Muscle of leg (tissue), 11 donors: ENCODE measurements around the gene IL22RA2. TPM values are rescaled to one million over a fixed set of nuclear protein-coding genes. Genes with fewer than 3 reads are reported as not detected.

Experiments used
- DNase-seq: peaks from one replicate; pipeline ENCODE4 v3.0.0; 2013
- H3K27ac ChIP-seq: one replicate; pipeline ENCODE4 v1.5.1; 2013; ENCODE audit warnings: mild to moderate bottlenecking, low read length, control low read depth
- H3K27me3 ChIP-seq: one replicate; pipeline ENCODE4 v1.6.1; 2013; ENCODE audit warnings: low read length; ENCODE audit not compliant: control insufficient read depth, insufficient read depth
- H3K36me3 ChIP-seq: one replicate; pipeline ENCODE4 v1.6.1; 2013; ENCODE audit warnings: low read length; ENCODE audit not compliant: control insufficient read depth, insufficient read depth
- H3K4me1 ChIP-seq: one replicate; pipeline ENCODE4 v1.6.1; 2013; ENCODE audit warnings: low read length; ENCODE audit not compliant: control insufficient read depth, insufficient read depth
- H3K4me3 ChIP-seq: one replicate; pipeline ENCODE4 v1.5.1; 2013; ENCODE audit warnings: low read length, control low read depth
- H3K9me3 ChIP-seq: replicated peaks from 2 replicates; pipeline ENCODE4 v1.6.1; 2013; ENCODE audit warnings: low read depth, low read length; ENCODE audit not compliant: control insufficient read depth
- WGBS: methylation state at CpG from one replicate; pipeline ENCODE4 v1.1.5; 2013; ENCODE audit warnings: missing lambda C conversion rate; ENCODE audit not compliant: insufficient coverage; 5-methylcytosine and 5-hydroxymethylcytosine counted together
- polyA plus RNA-seq, 8 donors: library from polyadenylated mRNA; unstranded; fragments of 120-200 nt; gene quantifications; one replicate each; pipeline versions ENCODE4 v1.2.1 to v1.2.3, GENCODE V29; 2013; ENCODE audit warnings: inconsistent platforms in 1 of 8, low replicate concordance in 1 of 8; ENCODE audit not compliant: insufficient read length in 8 of 8, insufficient read depth in 1 of 8
- total RNA-seq: library from RNA; stranded (reverse); fragments of 120-200 nt; gene quantifications from one replicate; pipeline ENCODE4 v1.2.4, GENCODE V29; 2013

IL22RA2 gene
- total and polyA plus RNA-seq, 9 donors = 0.23 TPM; not detected in 8

- no peaks in the 10 kb centered on the region for H3K27me3 ChIP-seq
- H3K9me3 ChIP-seq = no peaks in the 10 kb centered on the region
- 83% methylated on average over 1 of the region's 4 CpGs for WGBS
- peaks cover 21% of the 10 kb centered on the region for H3K36me3 ChIP-seq
- H3K4me1 ChIP-seq = no peaks in the 10 kb centered on the region
- H3K27ac ChIP-seq = no peak overlapping the region
- no peak for DNase-seq
- H3K4me3 ChIP-seq = no peak overlapping the region
Measured at GRCh38 chr6:137200288-137200687, 26.8 kb upstream of the IL22RA2 start.

GRCh38 chr6:137197684-137198645 is 24.5 kb upstream of the IL22RA2 start:
- no peak for DNase-seq
- H3K4me3 ChIP-seq = no peak overlapping the region
- H3K4me1 ChIP-seq = no peaks in the 10 kb centered on the region
- no peak overlapping the region for H3K27ac ChIP-seq
- WGBS = 97% methylated on average over 5 of the region's 11 CpGs
- no peaks in the 10 kb centered on the region for H3K9me3 ChIP-seq
- no peaks in the 10 kb centered on the region for H3K27me3 ChIP-seq
- H3K36me3 ChIP-seq = peaks cover 15% of the 10 kb centered on the region

DNA sequence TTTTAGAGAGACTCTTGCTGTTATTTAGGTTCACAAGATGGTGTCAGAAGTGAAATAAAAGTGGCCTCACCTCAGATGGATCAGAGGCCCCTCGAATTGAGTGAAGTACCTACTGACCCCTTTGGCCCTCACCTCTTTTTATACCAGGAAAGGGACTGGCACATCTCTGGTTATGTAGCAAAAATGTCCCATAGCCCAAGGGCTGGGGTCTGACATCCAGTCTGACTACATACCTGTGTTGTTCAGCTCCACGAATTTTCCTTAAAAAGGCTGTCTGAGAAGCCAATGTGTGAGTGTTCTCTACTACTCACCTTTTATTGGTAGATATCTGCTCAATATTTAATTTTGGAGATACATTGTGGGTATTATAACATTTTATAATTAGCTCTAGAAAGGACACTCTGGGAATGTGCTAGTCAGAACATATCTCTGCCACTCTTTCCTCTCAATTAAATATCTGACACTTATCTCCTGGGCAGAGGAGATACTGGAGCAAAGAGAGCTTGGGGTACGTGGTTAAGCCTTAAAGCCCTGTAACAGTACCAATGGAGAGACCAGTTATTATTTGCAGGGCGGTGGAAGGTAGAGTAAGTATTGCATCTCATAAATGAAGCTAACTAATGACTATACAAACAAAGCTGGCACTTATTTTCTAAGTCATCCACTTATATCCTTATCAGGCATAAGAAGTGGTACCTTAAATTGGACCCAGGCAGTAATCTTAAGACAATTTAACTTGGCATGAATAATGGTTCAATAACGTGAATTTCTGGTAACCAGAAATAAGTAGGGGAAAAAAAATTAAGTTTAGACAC is 20.0 kb upstream of the IL22RA2 start:
- Histone ChIP-seq H3K27me3 (no peaks in the 10 kb centered on the region), H3K4me3 (no peak overlapping the region), H3K9me3 (no peaks in the 10 kb centered on the region), H3K4me1 (no peaks in the 10 kb centered on the region), H3K36me3 (peaks cover 7% of the 10 kb centered on the region), H3K27ac (no peak overlapping the region)
- WGBS = no CpG with 5 or more reads among the region's 5 CpGs
- DNase-seq = no peak

DNA sequence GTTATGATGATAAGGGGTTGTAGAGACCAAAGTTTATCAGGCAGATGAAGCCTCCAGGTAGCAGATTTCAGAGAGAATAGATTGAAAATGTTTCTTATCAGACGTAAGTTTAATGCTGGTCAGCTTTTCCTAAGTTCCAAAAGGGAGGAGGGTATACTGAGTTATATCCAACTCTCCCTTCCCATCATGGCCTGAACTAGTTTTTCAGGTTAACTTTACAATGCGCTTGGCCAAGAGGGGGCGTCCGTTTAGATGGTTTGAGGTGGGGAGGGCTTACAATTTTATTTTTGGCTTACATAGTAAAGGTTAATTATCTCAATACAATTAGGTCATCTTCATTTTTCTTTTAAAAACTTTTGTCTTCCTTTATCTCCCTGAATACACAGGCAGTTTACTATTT is 19.4 kb upstream of the IL22RA2 start:
- H3K27ac ChIP-seq = no peak overlapping the region
- H3K36me3 ChIP-seq = peaks cover 2% of the 10 kb centered on the region
- no peak for DNase-seq
- no peaks in the 10 kb centered on the region for H3K27me3 ChIP-seq
- H3K4me3 ChIP-seq = no peak overlapping the region
- no CpG with 5 or more reads among the region's 4 CpGs for WGBS
- no peaks in the 10 kb centered on the region for H3K4me1 ChIP-seq
- peaks cover 4% of the 10 kb centered on the region for H3K9me3 ChIP-seq

DNA sequence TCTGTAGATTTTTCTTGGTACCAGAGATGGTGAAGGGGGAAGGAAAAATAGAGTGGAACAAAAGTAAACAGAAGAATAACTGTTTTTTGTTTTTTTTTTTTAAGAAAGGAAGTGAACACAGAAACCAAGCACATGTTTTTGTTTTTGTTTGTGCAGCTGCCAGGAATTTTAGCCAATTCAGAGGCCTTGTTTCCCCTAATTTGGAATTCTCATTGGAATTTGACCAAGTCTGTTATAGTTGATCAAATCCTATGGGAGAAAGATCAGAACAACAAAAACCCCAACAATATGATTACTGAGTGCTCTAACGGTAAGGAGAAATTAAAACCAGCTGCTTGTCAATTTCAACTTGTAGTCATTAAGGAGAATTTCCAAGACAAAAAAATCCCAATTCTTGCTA is 18.2 kb upstream of the IL22RA2 start:
- no CpG with 5 or more reads among the region's 1 CpG for WGBS
- Histone ChIP-seq H3K4me1 (no peaks in the 10 kb centered on the region), H3K9me3 (peaks cover 4% of the 10 kb centered on the region), H3K27ac (no peak overlapping the region), H3K4me3 (no peak overlapping the region), H3K36me3 (no peaks in the 10 kb centered on the region), H3K27me3 (no peaks in the 10 kb centered on the region)
- DNase-seq = peak; percentile 88

DNA sequence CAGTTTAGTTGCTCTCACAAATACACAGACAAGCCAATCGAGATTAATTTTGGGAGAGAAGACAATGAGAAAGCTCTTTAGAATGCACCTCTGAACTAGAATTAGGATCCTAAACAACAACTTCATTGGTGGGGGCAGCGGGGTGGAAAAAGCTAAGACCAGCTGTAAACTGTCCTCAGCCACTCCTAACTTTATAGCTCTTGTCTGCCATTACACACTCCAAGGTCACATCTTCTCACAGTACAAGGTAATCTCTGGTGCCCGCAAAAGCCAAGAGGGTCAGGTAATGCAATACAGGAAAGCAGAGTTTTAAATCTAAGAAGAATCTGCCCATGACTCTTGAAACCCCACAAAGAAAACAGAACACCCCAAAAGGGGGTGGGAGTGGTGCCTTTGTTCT is 17.8 kb upstream of the IL22RA2 start:
- WGBS = no CpG with 5 or more reads among the region's 3 CpGs
- peaks cover 6% of the 10 kb centered on the region for H3K9me3 ChIP-seq
- no peak for DNase-seq
- no peak overlapping the region for H3K4me3 ChIP-seq
- H3K27me3 ChIP-seq = no peaks in the 10 kb centered on the region
- no peak overlapping the region for H3K27ac ChIP-seq
- no peaks in the 10 kb centered on the region for H3K36me3 ChIP-seq
- H3K4me1 ChIP-seq = no peaks in the 10 kb centered on the region

- no CpG with 5 or more reads among the region's 5 CpGs for WGBS
- DNase-seq = no peak
- no peak overlapping the region for H3K27ac ChIP-seq
- no peaks in the 10 kb centered on the region for H3K36me3 ChIP-seq
- H3K27me3 ChIP-seq = no peaks in the 10 kb centered on the region
- no peak overlapping the region for H3K4me3 ChIP-seq
- H3K9me3 ChIP-seq = peaks cover 10% of the 10 kb centered on the region
- H3K4me1 ChIP-seq = no peaks in the 10 kb centered on the region
Measured at GRCh38 chr6:137190583-137191094, 17.2 kb upstream of the IL22RA2 start.

- Histone ChIP-seq H3K4me1 (no peaks in the 10 kb centered on the region), H3K4me3 (no peak overlapping the region), H3K27me3 (no peaks in the 10 kb centered on the region), H3K36me3 (no peaks in the 10 kb centered on the region), H3K9me3 (peaks cover 23% of the 10 kb centered on the region), H3K27ac (no peak overlapping the region)
- DNase-seq = no peak
- 70% methylated on average over 1 of the region's 5 CpGs for WGBS
Measured at GRCh38 chr6:137188855-137189254, 15.4 kb upstream of the IL22RA2 start.

- 100% methylated on average over 1 of the region's 3 CpGs for WGBS
- no peaks in the 10 kb centered on the region for H3K27me3 ChIP-seq
- H3K27ac ChIP-seq = no peak overlapping the region
- H3K4me3 ChIP-seq = no peak overlapping the region
- H3K36me3 ChIP-seq = no peaks in the 10 kb centered on the region
- no peaks in the 10 kb centered on the region for H3K4me1 ChIP-seq
- H3K9me3 ChIP-seq = peaks cover 45% of the 10 kb centered on the region
- no peak for DNase-seq
Measured at GRCh38 chr6:137185290-137185689, 11.8 kb upstream of the IL22RA2 start.

DNA sequence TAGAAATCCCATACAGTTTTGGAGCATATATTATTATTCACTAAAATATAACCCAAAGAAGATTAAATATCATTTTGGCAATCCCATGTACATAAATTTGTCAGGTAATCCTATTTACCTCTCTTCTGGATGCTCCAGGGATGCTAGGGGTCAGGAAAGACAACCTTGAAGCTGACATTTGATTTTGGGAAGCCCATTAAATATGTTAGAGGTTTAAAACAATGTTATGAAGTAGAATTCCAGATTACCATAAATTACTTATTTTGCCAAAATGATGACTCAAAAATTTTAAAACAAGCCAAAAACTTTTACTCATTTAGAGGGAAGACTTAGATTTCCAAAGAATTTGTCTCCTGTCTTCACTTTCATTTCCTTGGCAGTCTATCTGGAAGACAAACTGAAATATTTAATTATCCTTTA is 9.2 kb upstream of the IL22RA2 start:
- Histone ChIP-seq H3K27me3 (no peaks in the 10 kb centered on the region), H3K36me3 (no peaks in the 10 kb centered on the region), H3K9me3 (peaks cover 49% of the 10 kb centered on the region), H3K4me1 (no peaks in the 10 kb centered on the region), H3K27ac (no peak overlapping the region), H3K4me3 (no peak overlapping the region)
- no peak for DNase-seq
